HS-5 (cell line): Measurements from ENCODE around the gene ZNHIT1.

ENCODE experiments used
- DNase-seq: peaks from one replicate; pipeline ENCODE4 v3.0.0-alpha.2; 2012; ENCODE audit warnings: low read depth

The ZNHIT1 gene

GRCh38 chr7:101218236-101219125 is 516 bp downstream of the ZNHIT1 start:
- no peak for DNase-seq

DNA sequence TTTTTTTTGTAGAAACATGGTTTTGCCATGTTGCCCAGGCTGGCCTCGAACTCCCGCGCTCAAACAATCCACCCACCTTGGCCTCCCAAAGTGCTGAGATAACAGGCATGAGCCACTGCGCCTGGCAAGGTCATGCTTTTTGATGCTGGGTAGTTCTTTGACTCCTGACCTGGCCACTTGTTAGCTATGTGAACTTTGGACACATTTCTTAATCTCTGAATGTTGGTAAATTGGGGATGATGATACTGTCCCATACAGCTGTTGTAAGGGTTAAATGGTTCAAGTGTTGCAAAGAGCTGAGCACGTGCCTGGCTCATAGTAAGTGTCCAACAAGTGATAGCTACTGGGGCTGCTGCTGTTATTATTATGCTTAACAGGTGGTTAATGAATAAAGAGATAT is 2.3 kb downstream of the ZNHIT1 start:
- DNase-seq, result no peak

DNA sequence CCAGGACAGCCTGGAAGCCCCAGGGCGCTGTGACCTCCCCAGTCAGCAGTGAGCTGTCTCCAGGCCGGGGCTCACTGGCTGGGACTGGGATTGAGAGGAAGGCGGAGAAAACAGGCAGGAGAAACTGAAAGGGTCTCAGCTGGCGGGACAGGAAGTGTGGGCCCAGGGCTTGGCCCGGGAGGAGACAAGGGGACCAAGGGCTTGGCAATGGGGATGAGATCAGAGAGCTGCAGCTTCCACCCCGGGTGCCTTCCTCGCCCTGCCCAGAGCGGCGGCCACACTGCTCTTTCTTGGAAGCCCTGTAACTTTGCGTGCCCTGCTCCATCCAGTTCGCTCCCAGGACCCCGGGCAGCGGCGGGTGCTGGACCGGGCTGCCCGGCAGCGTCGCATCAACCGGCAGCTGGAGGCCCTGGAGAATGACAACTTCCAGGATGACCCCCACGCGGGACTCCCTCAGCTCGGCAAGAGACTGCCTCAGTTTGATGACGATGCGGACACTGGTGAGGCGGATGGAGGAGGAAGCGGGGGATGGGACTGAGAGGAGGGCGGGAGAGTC is 4.4 kb downstream of the ZNHIT1 start:
- no peak for DNase-seq

DNA sequence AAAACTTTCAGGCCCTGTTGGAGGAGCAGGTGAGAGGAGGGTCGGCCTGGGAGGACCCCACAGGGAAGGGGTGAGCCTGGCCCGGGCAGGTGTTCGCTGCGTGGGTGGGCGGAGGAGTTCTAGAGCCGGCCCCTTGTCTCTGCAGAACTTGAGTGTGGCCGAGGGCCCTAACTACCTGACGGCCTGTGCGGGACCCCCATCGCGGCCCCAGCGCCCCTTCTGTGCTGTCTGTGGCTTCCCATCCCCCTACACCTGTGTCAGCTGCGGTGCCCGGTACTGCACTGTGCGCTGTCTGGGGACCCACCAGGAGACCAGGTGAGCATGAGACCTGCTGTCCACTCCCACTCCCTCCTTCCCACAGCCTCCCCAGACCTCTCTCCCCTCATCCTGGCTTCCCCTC is 5.6 kb downstream of the ZNHIT1 start:
- no peak for DNase-seq

- no peak for DNase-seq
These were observed 7.7 kb downstream of the ZNHIT1 start for GRCh38 chr7:101225650-101226049.

- DNase-seq, result no peak
These were observed 8.8 kb downstream of the ZNHIT1 start for GRCh38 chr7:101226721-101227120.

GRCh38 chr7:101231644-101232043 is 13.7 kb downstream of the ZNHIT1 start:
- DNase-seq, result no peak

- DNase-seq, result no peak
These were observed 14.3 kb downstream of the ZNHIT1 start for GRCh38 chr7:101232141-101232850.

- no peak for DNase-seq
These were observed 16.1 kb downstream of the ZNHIT1 start for GRCh38 chr7:101233907-101234547.

DNA sequence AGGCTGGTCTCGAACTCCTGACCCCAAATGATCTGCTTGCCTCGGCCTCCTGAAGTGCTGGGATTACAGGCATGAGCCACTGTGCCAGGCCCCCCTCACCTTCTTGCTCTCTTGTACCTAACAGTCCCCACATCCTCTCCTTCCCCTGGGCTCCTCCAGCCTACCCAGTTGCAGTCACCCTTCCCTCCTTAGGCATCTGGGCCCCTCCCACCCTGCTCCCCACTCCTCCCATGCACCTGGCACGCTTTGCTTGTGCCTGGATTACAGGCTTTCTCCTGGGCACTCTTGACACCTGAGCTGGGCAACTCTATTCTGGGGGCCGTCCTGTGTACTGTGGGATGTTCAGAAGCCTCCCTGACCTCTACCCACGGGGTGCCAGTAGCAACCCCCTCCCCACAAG is 16.7 kb downstream of the ZNHIT1 start:
- DNase-seq, result no peak

- DNase-seq, result no peak
These were observed 17.1 kb downstream of the ZNHIT1 start for GRCh38 chr7:101235050-101235449.

- DNase-seq, result no peak
These were observed 17.6 kb downstream of the ZNHIT1 start for GRCh38 chr7:101235522-101235921.

DNA sequence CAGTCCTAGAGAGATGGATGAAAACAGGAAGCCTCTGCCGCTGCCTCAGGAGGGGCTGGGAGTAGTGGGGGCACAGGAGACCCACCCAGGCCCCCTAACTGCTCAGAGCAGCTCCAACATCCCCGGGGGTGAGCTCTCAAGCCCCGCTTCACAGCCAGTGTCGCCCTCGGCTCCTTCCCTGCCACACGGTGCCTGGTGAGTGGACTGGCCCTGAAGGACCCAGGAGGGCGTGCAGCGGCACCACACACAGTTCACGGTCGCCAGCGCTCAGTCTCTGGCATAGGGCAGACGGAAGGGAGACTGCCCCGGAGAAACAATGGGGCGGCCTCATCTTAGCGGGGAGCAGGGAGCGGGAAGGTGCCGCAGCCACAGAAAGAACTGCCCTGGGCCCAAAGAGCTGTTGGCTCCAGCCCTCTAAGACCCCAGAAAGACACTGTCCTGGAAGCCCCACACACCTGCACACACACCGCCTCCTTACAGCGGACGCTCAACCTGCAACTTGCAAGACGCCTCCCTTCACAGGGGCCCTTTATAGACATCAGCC is 18.4 kb downstream of the ZNHIT1 start:
- DNase-seq, result no peak

DNA sequence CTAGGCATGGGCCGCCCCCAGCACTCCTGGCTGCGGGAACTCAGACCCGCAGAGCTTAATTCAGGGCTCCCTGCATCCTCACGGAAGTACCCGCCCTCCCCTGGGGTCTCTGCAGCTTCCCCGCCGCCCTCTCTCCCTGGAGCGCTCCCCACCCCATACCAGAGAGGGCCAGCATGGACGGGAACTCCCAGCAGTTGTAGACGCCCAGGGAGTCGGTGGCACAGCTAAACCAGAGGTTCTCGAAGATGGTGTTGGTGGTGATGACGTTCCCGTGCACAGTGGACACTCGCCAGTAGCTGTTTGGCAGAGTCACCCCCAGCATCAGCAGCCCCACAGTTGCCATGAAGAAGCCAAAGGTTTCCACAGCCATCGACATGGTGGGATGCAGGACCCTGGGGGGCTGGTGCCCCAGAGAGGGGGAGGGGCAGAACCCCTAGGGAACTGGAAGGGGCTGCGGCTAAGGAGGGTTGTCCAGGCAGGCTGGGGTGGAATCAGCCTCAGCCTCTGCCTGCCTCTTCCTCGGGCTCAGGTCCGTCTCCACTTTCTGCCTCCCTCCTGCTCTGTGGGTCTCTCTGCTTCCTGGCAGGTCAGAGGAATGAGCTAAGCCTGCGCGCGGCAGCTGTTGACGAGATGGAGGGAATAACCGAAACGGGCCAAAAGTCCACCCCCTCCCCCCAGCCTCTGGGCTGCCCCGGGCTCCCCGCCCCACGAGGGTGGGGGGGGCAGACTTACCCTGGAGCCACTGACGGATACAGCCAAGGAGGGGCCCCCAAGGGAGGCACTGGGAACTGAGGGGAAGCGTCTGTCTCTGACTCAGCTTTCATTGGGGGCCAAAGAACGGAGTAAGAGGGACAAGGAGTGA is 19.5 kb downstream of the ZNHIT1 start, which contains the start of gene CLDN15:
TSS of gene CLDN15 (minus strand) at position 597 of the 862 bp plus-strand sequence. CDS start at position 376, 221 bp downstream.
- DNase-seq, result no peak

DNA sequence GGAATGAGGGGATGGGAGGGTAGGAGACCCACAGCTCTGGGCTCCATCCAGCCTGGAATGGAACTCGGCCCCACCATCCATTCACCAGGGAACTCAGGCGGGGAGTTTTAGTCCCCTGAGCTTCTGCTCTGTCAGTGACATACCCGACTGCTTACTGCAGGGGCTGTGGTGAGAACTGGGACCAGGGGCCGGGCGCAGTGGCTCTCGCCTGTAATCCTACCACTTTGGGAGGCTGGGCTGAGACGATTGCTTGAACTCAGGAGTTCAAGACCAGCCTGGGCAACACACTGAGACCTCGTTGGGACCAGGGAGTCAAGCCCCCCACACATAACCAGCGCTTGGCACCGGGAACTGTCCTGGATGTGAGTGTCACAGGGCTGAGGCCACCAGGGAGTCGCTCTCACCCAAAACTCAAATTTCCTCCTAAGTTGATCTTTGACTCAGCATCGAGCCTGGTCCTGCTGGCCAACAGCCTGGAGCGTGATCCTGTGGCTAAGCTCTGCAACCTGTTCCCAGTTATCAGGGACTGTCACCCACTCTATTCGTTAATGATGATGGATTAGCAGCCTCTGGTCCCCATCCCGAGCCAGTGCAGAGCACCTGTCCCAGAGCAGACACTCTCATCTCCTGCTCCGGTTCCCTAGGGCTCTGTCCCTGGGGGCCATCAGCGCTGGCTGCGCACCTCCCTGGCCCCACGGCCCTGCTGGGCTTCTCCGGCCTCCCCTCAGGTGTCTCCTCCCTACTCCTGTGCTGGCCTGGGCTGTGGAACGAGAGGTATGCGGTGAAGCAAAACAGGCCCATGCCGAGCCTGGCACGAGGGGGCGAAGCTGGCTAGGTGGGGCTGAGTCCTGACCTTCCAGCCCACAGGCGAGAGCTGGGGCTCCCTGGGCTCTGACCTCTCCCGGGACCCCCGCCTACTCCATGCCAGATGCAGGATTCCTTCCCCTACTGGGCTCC is 20.5 kb downstream of the ZNHIT1 start:
- DNase-seq, result no peak

DNA sequence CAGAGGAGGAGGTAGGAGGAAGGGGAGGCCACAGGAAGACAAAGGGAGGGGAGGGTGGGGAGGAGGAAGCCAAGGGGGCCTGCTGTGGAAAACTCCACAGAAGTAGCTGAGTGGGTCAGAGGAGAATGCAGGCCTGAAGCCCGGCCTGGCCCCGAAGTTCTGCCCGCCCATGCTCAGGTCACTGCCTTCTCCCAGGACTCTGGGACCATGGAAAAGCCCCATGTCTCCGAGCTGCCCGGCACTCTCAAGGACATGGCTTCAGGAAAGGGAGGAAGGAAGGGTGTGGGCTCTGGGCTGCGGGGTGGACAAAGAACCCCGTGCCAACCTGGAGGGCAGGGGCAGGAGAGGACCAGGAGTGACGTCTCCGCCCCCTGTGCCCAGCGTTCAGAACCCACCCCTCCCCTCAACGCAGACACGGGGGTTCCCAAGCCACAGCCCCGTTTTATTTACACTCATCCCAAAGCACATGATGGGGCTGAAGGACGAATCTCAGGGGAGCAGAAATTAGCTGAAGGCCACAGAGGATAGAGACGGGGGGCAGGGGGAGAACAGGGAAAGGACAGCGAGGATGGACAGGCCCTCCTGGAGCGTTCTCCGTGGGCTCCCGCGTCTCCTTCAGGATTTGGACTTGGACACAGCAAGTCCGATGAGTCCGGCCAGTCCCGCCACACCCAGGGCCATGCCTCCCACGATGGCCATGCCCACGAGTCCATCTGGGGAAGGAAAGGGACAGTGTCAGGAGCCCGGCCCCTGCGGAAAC is 21.4 kb downstream of the ZNHIT1 start:
- no peak for DNase-seq

DNA sequence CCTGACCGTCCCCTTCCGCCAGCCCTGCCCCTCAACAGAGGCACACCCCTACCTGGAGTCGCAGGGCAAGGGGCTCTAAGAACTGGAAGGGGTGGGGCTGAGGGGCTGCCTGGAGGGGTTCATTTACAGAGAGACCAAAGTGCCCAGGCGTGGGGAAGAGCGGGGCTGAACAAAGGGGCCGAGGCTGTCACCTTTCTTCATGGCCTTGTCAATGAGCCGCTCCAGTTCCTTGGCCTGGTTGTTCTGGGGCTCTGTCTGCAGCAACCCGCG is 21.9 kb downstream of the ZNHIT1 start:
- no peak for DNase-seq

GRCh38 chr7:101240226-101241014 is 22.5 kb downstream of the ZNHIT1 start:
- no peak for DNase-seq

GRCh38 chr7:101241015-101241363 is 23.0 kb downstream of the ZNHIT1 start:
- DNase-seq, result no peak
